Stomach (tissue), 4 donors: ENCODE data around the gene BTN2A1.

Source experiments
- EP300 ChIP-seq: sonication (generic); formaldehyde crosslinking; IDR thresholded peaks from one replicate; pipeline ENCODE4 v1.6.1; 2017; ENCODE audit warnings: antibody characterized with exemption
- POLR2A ChIP-seq, 4 donors: fragments of 450-650 bp; IDR thresholded peaks; one replicate each; pipeline ENCODE4 v1.6.1; 2016; ENCODE audit warnings: antibody characterized with exemption in 4 of 4, control low read depth in 2 of 4, mild to moderate bottlenecking in 1 of 4, moderate library complexity in 1 of 4
- TF ChIP-seq, protein P1 (sequence below), 7 experiments: fragments of 450-650 bp in 4 of 7; fragments of 200-600 bp in 3 of 7; sonication (generic) in 3 of 7; IDR thresholded peaks; one replicate each; pipeline ENCODE4 v1.5.1; 2016 to 2019; ENCODE audit warnings: antibody characterized with exemption in 7 of 7, control low read depth in 2 of 7, mild to moderate bottlenecking in 1 of 7

DNA sequence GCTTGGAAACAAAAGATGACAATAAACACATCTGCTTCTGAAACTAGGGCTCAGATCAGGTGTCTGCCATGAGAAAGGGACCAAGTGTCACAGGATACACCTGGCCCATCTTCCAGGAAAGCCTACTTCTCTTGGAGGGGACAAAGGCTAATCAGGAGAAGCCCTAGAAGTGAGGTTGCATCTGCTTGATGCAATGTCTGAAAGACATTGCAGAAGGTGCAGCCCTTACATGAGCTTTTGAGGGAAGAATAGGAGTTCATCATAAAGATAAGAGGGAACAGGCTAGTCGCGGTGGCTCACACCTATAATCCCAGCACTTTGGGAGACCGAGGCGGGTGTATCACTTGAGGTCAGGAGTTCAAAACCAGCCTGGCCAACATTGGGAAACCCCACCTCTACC, 39.9 kb downstream of the BTN2A1 start:
- TF ChIP-seq, protein P1, sequence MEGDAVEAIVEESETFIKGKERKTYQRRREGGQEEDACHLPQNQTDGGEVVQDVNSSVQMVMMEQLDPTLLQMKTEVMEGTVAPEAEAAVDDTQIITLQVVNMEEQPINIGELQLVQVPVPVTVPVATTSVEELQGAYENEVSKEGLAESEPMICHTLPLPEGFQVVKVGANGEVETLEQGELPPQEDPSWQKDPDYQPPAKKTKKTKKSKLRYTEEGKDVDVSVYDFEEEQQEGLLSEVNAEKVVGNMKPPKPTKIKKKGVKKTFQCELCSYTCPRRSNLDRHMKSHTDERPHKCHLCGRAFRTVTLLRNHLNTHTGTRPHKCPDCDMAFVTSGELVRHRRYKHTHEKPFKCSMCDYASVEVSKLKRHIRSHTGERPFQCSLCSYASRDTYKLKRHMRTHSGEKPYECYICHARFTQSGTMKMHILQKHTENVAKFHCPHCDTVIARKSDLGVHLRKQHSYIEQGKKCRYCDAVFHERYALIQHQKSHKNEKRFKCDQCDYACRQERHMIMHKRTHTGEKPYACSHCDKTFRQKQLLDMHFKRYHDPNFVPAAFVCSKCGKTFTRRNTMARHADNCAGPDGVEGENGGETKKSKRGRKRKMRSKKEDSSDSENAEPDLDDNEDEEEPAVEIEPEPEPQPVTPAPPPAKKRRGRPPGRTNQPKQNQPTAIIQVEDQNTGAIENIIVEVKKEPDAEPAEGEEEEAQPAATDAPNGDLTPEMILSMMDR (IDR thresholded peaks at IDR 0.05), result no peak
- TF ChIP-seq POLR2A (IDR thresholded peaks at IDR 0.05) (no peak), EP300 (no peak)
